ENCODE measurements around the gene DYRK1B. TPM values are rescaled to one million over a fixed set of nuclear protein-coding genes. Genes with fewer than 3 reads are reported as not detected.
A peak's percentile ranks its signal among the peaks of the same experiment; 100 is the strongest.

DYRK1B gene
- total and polyA plus RNA-seq, 2 experiments from 2014 or later: 19.2 to 31.4 TPM

DNA sequence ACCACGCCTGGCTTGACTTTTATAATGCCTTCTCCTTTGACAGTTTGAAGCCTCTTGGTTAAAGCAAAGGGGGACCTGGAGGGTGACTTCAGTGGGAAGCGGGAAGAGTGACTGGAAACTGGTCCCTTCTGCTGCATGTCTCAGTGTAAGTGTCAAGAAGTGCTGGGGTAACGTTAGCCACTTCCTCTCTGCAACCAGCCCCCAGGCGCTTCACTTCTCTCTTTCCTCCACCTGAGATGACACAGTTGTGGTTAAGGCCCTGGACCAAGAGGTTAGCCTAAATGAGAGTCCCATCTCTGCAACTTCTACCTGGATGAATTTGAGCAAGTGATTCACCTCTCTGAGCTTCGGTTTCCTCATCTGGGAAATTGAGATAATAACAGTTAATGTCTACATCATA lies 39.0 kb downstream of the DYRK1B start:
- H3K4me3 ChIP-seq: no peak overlapping the region
- H3K27me3 ChIP-seq: no peaks in the 10 kb centered on the region
- no peaks in the 10 kb centered on the region for H3K36me3 ChIP-seq
- H3K4me1 ChIP-seq (ENCODE audit: low read depth): no peaks in the 10 kb centered on the region
- no peaks in the 10 kb centered on the region for H3K9me3 ChIP-seq (ENCODE audit: low read depth)
- DNase-seq (ENCODE audit: low read depth in 1 of 2, low spot score in 1 of 2): no peak
- no peak overlapping the region for H3K27ac ChIP-seq
- TF ChIP-seq, protein P1, sequence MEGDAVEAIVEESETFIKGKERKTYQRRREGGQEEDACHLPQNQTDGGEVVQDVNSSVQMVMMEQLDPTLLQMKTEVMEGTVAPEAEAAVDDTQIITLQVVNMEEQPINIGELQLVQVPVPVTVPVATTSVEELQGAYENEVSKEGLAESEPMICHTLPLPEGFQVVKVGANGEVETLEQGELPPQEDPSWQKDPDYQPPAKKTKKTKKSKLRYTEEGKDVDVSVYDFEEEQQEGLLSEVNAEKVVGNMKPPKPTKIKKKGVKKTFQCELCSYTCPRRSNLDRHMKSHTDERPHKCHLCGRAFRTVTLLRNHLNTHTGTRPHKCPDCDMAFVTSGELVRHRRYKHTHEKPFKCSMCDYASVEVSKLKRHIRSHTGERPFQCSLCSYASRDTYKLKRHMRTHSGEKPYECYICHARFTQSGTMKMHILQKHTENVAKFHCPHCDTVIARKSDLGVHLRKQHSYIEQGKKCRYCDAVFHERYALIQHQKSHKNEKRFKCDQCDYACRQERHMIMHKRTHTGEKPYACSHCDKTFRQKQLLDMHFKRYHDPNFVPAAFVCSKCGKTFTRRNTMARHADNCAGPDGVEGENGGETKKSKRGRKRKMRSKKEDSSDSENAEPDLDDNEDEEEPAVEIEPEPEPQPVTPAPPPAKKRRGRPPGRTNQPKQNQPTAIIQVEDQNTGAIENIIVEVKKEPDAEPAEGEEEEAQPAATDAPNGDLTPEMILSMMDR (IDR thresholded peaks at IDR 0.05; ENCODE audit: low read depth, low read length): no peak

DNA sequence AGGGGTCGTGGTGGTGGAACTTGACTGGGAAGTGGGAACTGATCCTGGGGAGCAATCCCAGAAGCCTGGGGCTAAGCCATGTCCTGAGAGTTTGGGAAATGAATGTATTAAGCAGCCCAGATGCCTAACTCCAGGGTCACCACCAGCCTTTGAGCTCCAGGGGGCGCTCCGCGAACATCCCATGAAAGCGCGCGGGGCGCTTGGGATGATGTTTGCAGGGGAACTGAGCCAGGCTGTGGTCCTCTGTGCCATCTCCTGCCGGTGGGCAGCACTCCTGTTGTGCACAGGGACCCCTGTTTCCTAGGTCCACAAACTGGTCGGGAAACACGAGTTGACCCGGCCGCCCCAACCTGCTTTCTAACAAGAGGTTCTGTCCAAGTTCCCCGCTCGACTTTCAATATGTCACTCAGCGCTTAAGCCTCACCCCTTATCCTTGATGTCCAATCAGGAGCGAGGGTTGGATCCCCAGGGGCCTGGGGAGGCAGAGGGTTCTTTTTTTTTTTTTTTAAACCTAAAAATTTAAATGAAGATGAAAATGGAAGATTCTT lies 40.9 kb downstream of the DYRK1B start:
- Histone ChIP-seq H3K4me1 (ENCODE audit: low read depth) (no peaks in the 10 kb centered on the region), H3K27ac (no peak overlapping the region), H3K9me3 (ENCODE audit: low read depth) (no peaks in the 10 kb centered on the region), H3K4me3 (peak overlapping the region; percentile 34), H3K27me3 (no peaks in the 10 kb centered on the region), H3K36me3 (no peaks in the 10 kb centered on the region)
- TF ChIP-seq, protein P1 (IDR thresholded peaks at IDR 0.05; ENCODE audit: low read depth, low read length): peak; percentile 98
- DNase-seq (ENCODE audit: low read depth in 1 of 2, low spot score in 1 of 2): peak; percentile 81 to 90

- Histone ChIP-seq H3K27me3 (no peaks in the 10 kb centered on the region), H3K9me3 (ENCODE audit: low read depth) (no peaks in the 10 kb centered on the region), H3K4me1 (ENCODE audit: low read depth) (no peaks in the 10 kb centered on the region), H3K27ac (no peak overlapping the region), H3K36me3 (no peaks in the 10 kb centered on the region), H3K4me3 (no peak overlapping the region)
- no peak for DNase-seq (ENCODE audit: low read depth in 1 of 2, low spot score in 1 of 2)
- TF ChIP-seq, protein P1 (IDR thresholded peaks at IDR 0.05; ENCODE audit: low read depth, low read length): no peak
Observed at GRCh38 chr19:39788244-39788643, 45.7 kb downstream of the DYRK1B start.

GRCh38 chr19:39780894-39781293 lies 53.1 kb downstream of the DYRK1B start:
- Histone ChIP-seq H3K4me3 (no peak overlapping the region), H3K4me1 (ENCODE audit: low read depth) (no peaks in the 10 kb centered on the region), H3K27ac (no peak overlapping the region), H3K9me3 (ENCODE audit: low read depth) (no peaks in the 10 kb centered on the region), H3K36me3 (no peaks in the 10 kb centered on the region), H3K27me3 (no peaks in the 10 kb centered on the region)
- DNase-seq (ENCODE audit: low read depth in 1 of 2, low spot score in 1 of 2): no peak
- TF ChIP-seq, protein P1 (IDR thresholded peaks at IDR 0.05; ENCODE audit: low read depth, low read length): no peak

- no peak for DNase-seq (ENCODE audit: low read depth in 1 of 2, low spot score in 1 of 2)
Observed at GRCh38 chr19:39778763-39779162, 55.2 kb downstream of the DYRK1B start, which contains the start of gene LEUTX. LEUTX (plus strand) TSS chr19:39778854; CDS start chr19:39778921, 67 bp downstream.

More at GRCh38 chr19:39778763-39779162, 55.2 kb downstream of the DYRK1B start, which contains the start of gene LEUTX:
- no peak within 1 kb of the TSS for H3K4me3 ChIP-seq
- TF ChIP-seq, protein P1 (IDR thresholded peaks at IDR 0.05; ENCODE audit: low read depth, low read length): no peak
- no peaks in the 10 kb centered on the region for H3K36me3 ChIP-seq
- no peaks in the 10 kb centered on the region for H3K9me3 ChIP-seq (ENCODE audit: low read depth)
- H3K27ac ChIP-seq: no peak within 1 kb of the TSS
- no peaks in the 10 kb centered on the region for H3K4me1 ChIP-seq (ENCODE audit: low read depth)
- H3K27me3 ChIP-seq: no peaks in the 10 kb centered on the region

Other genes with a start within 250 kb of the DYRK1B start
- gene LGALS13, start 231.6 kb downstream of the DYRK1B start, total RNA-seq: not detected in 2 replicates
- gene LGALS13, start 231.6 kb downstream of the DYRK1B start, polyA plus RNA-seq: not detected in 2 replicates
- not detected in 2 replicates for gene LGALS16, start 178.2 kb downstream of the DYRK1B start, total RNA-seq
- gene LGALS16, start 178.2 kb downstream of the DYRK1B start, polyA plus RNA-seq: not detected in 2 replicates
- not detected in 2 replicates for gene LGALS14, start 129.7 kb downstream of the DYRK1B start, total RNA-seq
- not detected in 2 replicates for gene LGALS14, start 129.7 kb downstream of the DYRK1B start, polyA plus RNA-seq
- gene CLC, start 96.1 kb downstream of the DYRK1B start, total RNA-seq: not detected in 2 replicates
- gene CLC, start 96.1 kb downstream of the DYRK1B start, polyA plus RNA-seq: not detected in 2 replicates
- not detected in 2 replicates for gene LEUTX, start 55.3 kb downstream of the DYRK1B start, total RNA-seq
- gene LEUTX, start 55.3 kb downstream of the DYRK1B start, polyA plus RNA-seq: not detected in 2 replicates
- 109 and 140 TPM in 2 replicates for gene FBL, start 12.2 kb upstream of the DYRK1B start, total RNA-seq
- gene FBL, start 12.2 kb upstream of the DYRK1B start, polyA plus RNA-seq: 104 and 124 TPM in 2 replicates
- gene FCGBP, start 100.5 kb upstream of the DYRK1B start, total RNA-seq: 0.57 and 0.70 TPM in 2 replicates
- gene FCGBP, start 100.5 kb upstream of the DYRK1B start, polyA plus RNA-seq: not detected in 2 replicates
- gene PSMC4, start 137.0 kb upstream of the DYRK1B start, total RNA-seq: 101 and 152 TPM in 2 replicates
- 87.2 and 126 TPM in 2 replicates for gene PSMC4, start 137.0 kb upstream of the DYRK1B start, polyA plus RNA-seq
- gene ZNF546, start 162.9 kb upstream of the DYRK1B start, total RNA-seq: 4.1 and 8.6 TPM in 2 replicates
- 3.2 and 6.6 TPM in 2 replicates for gene ZNF546, start 162.9 kb upstream of the DYRK1B start, polyA plus RNA-seq
- gene ZNF780B, start 222.1 kb upstream of the DYRK1B start, total RNA-seq: 21.4 and 46.7 TPM in 2 replicates
- 10.3 and 19.2 TPM in 2 replicates for gene ZNF780B, start 222.1 kb upstream of the DYRK1B start, polyA plus RNA-seq

Data from cardiac muscle cell (in vitro differentiated cells and primary cell).